ENCODE measurements around the gene DEPDC5. TPM values are rescaled to one million over a fixed set of nuclear protein-coding genes. Genes with fewer than 3 reads are reported as not detected.

DEPDC5 gene
- total RNA-seq, 1 donor from 2014 or later, result 13.0 TPM

- TF ChIP-seq EZH2 (IDR thresholded peaks at IDR 0.05; ENCODE audit: insufficient read depth, low read length) (no peak), CTCF (IDR thresholded peaks at IDR 0.05; ENCODE audit: insufficient read depth, low read depth, low read length) (no peak)
- Histone ChIP-seq H3K36me3 (ENCODE audit: insufficient read depth, low read length) (peaks cover 33% of the 10 kb centered on the region), H3K4me1 (ENCODE audit: insufficient read depth, low read length) (peaks cover 8% of the 10 kb centered on the region), H3K9ac (ENCODE audit: low read length) (no peak overlapping the region), H3K27me3 (ENCODE audit: insufficient read depth, low read length) (no peaks in the 10 kb centered on the region), H3K4me3 (ENCODE audit: insufficient read depth, low read depth, low read length) (no peak overlapping the region), H3K4me2 (ENCODE audit: low read length) (no peak overlapping the region), H3K9me3 (ENCODE audit: insufficient read depth, low read depth, low read length) (no peaks in the 10 kb centered on the region), H3K27ac (ENCODE audit: low read depth, low read length) (no peak overlapping the region), H3K79me2 (ENCODE audit: insufficient read depth, low read length) (no peaks in the 10 kb centered on the region), H2AFZ (ENCODE audit: low read depth, low read length) (no peak overlapping the region), H4K20me1 (ENCODE audit: insufficient read depth, low read length) (peaks cover 7% of the 10 kb centered on the region)
- no peak overlapping the region for H3K4me3 Mint-ChIP-seq (ENCODE audit: unreplicated experiment)
- no peak overlapping the region for H3K27ac Mint-ChIP-seq (ENCODE audit: unreplicated experiment)
- H3K4me1 Mint-ChIP-seq (ENCODE audit: low read depth, unreplicated experiment), result peaks cover 4% of the 10 kb centered on the region
- peaks cover 44% of the 10 kb centered on the region for H3K36me3 Mint-ChIP-seq (ENCODE audit: low read depth, unreplicated experiment)
- H3K27me3 Mint-ChIP-seq (ENCODE audit: low read depth, unreplicated experiment), result no peaks in the 10 kb centered on the region
- DNase-seq (ENCODE audit: low read depth) (peak; percentile 51), FAIRE-seq (peak; percentile 23)
- no peaks in the 10 kb centered on the region for H3K9me3 Mint-ChIP-seq (ENCODE audit: unreplicated experiment)
These were observed 64.9 kb downstream of the DEPDC5 start for GRCh38 chr22:31818481-31819392.

GRCh38 chr22:31820655-31821054, 66.8 kb downstream of the DEPDC5 start:
- TF ChIP-seq CTCF (IDR thresholded peaks at IDR 0.05; ENCODE audit: insufficient read depth, low read depth, low read length) (no peak), EZH2 (IDR thresholded peaks at IDR 0.05; ENCODE audit: insufficient read depth, low read length) (no peak)
- H3K27me3 ChIP-seq (ENCODE audit: insufficient read depth, low read length), result no peaks in the 10 kb centered on the region
- no peak overlapping the region for H3K27ac ChIP-seq (ENCODE audit: low read depth, low read length)
- H3K4me1 ChIP-seq (ENCODE audit: insufficient read depth, low read length), result peaks cover 8% of the 10 kb centered on the region
- H3K79me2 ChIP-seq (ENCODE audit: insufficient read depth, low read length), result no peaks in the 10 kb centered on the region
- H3K4me3 ChIP-seq (ENCODE audit: insufficient read depth, low read depth, low read length), result no peak overlapping the region
- peaks cover 27% of the 10 kb centered on the region for H3K36me3 ChIP-seq (ENCODE audit: insufficient read depth, low read length)
- peaks cover 40% of the 10 kb centered on the region for H3K36me3 Mint-ChIP-seq (ENCODE audit: low read depth, unreplicated experiment)
- H3K27ac Mint-ChIP-seq (ENCODE audit: unreplicated experiment), result no peak overlapping the region
- no peaks in the 10 kb centered on the region for H3K27me3 Mint-ChIP-seq (ENCODE audit: low read depth, unreplicated experiment)
- peaks cover 2% of the 10 kb centered on the region for H3K9me3 Mint-ChIP-seq (ENCODE audit: unreplicated experiment)
- no peak overlapping the region for H3K4me3 Mint-ChIP-seq (ENCODE audit: unreplicated experiment)
- H4K20me1 ChIP-seq (ENCODE audit: insufficient read depth, low read length), result peaks cover 7% of the 10 kb centered on the region
- no peak for FAIRE-seq
- H3K9ac ChIP-seq (ENCODE audit: low read length), result no peak overlapping the region
- no peak for DNase-seq (ENCODE audit: low read depth)
- H3K4me1 Mint-ChIP-seq (ENCODE audit: low read depth, unreplicated experiment), result peaks cover 4% of the 10 kb centered on the region
- H3K4me2 ChIP-seq (ENCODE audit: low read length), result no peak overlapping the region
- no peak overlapping the region for H2AFZ ChIP-seq (ENCODE audit: low read depth, low read length)
- H3K9me3 ChIP-seq (ENCODE audit: insufficient read depth, low read depth, low read length), result no peaks in the 10 kb centered on the region

GRCh38 chr22:31821572-31821971, 67.8 kb downstream of the DEPDC5 start:
- no peaks in the 10 kb centered on the region for H3K27me3 ChIP-seq (ENCODE audit: insufficient read depth, low read length)
- no peak overlapping the region for H3K27ac ChIP-seq (ENCODE audit: low read depth, low read length)
- H3K9ac ChIP-seq (ENCODE audit: low read length), result no peak overlapping the region
- no peaks in the 10 kb centered on the region for H3K27me3 Mint-ChIP-seq (ENCODE audit: low read depth, unreplicated experiment)
- peaks cover 8% of the 10 kb centered on the region for H3K4me1 ChIP-seq (ENCODE audit: insufficient read depth, low read length)
- peaks cover 2% of the 10 kb centered on the region for H3K9me3 Mint-ChIP-seq (ENCODE audit: unreplicated experiment)
- no peak for FAIRE-seq
- H3K4me3 Mint-ChIP-seq (ENCODE audit: unreplicated experiment), result no peak overlapping the region
- H3K4me3 ChIP-seq (ENCODE audit: insufficient read depth, low read depth, low read length), result no peak overlapping the region
- H3K9me3 ChIP-seq (ENCODE audit: insufficient read depth, low read depth, low read length), result no peaks in the 10 kb centered on the region
- H4K20me1 ChIP-seq (ENCODE audit: insufficient read depth, low read length), result peaks cover 7% of the 10 kb centered on the region
- TF ChIP-seq CTCF (IDR thresholded peaks at IDR 0.05; ENCODE audit: insufficient read depth, low read depth, low read length) (no peak), EZH2 (IDR thresholded peaks at IDR 0.05; ENCODE audit: insufficient read depth, low read length) (no peak)
- H2AFZ ChIP-seq (ENCODE audit: low read depth, low read length), result no peak overlapping the region
- H3K79me2 ChIP-seq (ENCODE audit: insufficient read depth, low read length), result no peaks in the 10 kb centered on the region
- no peak overlapping the region for H3K4me2 ChIP-seq (ENCODE audit: low read length)
- DNase-seq (ENCODE audit: low read depth), result no peak
- H3K4me1 Mint-ChIP-seq (ENCODE audit: low read depth, unreplicated experiment), result peaks cover 4% of the 10 kb centered on the region
- no peak overlapping the region for H3K27ac Mint-ChIP-seq (ENCODE audit: unreplicated experiment)
- H3K36me3 ChIP-seq (ENCODE audit: insufficient read depth, low read length), result peaks cover 29% of the 10 kb centered on the region
- peaks cover 37% of the 10 kb centered on the region for H3K36me3 Mint-ChIP-seq (ENCODE audit: low read depth, unreplicated experiment)
